Loucy (cell line): Measurements from ENCODE around the gene IL1A.

Experiments
- H2AFZ ChIP-seq: fragments of 200-600 bp; sonication (generic); 2 replicates; pipeline ENCODE4 v1.6.0; 2016; ENCODE audit warnings: antibody characterized with exemption, mild to moderate bottlenecking, low read length, moderate library complexity
- H3F3A ChIP-seq: fragments of 200-600 bp; 2 replicates; pipeline ENCODE4 v1.6.0; 2016; ENCODE audit warnings: antibody characterized with exemption, low read depth, mild to moderate bottlenecking
- H3K27me3 ChIP-seq: fragments of 200-600 bp; sonication (generic); 2 replicates; pipeline ENCODE4 v1.6.1; 2014; ENCODE audit warnings: low read length, mild to moderate bottlenecking; ENCODE audit not compliant: insufficient read depth, poor library complexity, severe bottlenecking
- H3K36me3 ChIP-seq: fragments of 200-600 bp; sonication (generic); 2 replicates; pipeline ENCODE4 v1.6.1; 2016; ENCODE audit warnings: low read length; ENCODE audit not compliant: insufficient read depth
- H3K4me1 ChIP-seq: fragments of 200-600 bp; sonication (generic); 2 replicates; pipeline ENCODE4 v1.5.1; 2014; ENCODE audit warnings: low read length, mild to moderate bottlenecking; ENCODE audit not compliant: insufficient read depth, poor library complexity, severe bottlenecking
- H3K4me2 ChIP-seq: fragments of 200-600 bp; sonication (generic); 2 replicates; pipeline ENCODE4 v1.6.0; 2014; ENCODE audit warnings: antibody characterized with exemption, low read length, low read depth, mild to moderate bottlenecking; ENCODE audit not compliant: poor library complexity, severe bottlenecking
- H3K4me3 ChIP-seq: fragments of 200-600 bp; sonication (generic); 2 replicates; pipeline ENCODE4 v1.5.1; 2014; ENCODE audit warnings: low read length, mild to moderate bottlenecking, mixed read lengths; ENCODE audit not compliant: poor library complexity, severe bottlenecking
- H3K79me2 ChIP-seq: fragments of 200-600 bp; sonication (generic); 2 replicates; pipeline ENCODE4 v1.6.1; 2014; ENCODE audit warnings: low read length; ENCODE audit not compliant: insufficient read depth
- H3K9ac ChIP-seq: fragments of 200-600 bp; sonication (generic); 2 replicates; pipeline ENCODE4 v1.6.0; 2014; ENCODE audit warnings: mild to moderate bottlenecking, low read depth, low read length, moderate library complexity; ENCODE audit not compliant: poor library complexity, severe bottlenecking
- H3K9me2 ChIP-seq: fragments of 200-600 bp; sonication (generic); replicated peaks from 2 replicates; pipeline ENCODE4 v1.6.1; 2016; ENCODE audit warnings: low read depth, low read length, mixed read lengths
- H3K9me3 ChIP-seq: fragments of 200-600 bp; sonication (generic); 2 replicates; pipeline ENCODE4 v1.6.1; 2014; ENCODE audit warnings: mild to moderate bottlenecking, antibody characterized with exemption, low read length, low read depth; ENCODE audit not compliant: insufficient read depth
- H4K20me1 ChIP-seq: fragments of 200-600 bp; sonication (generic); 2 replicates; pipeline ENCODE4 v1.6.0; 2014; ENCODE audit warnings: antibody characterized with exemption, low read length, mild to moderate bottlenecking; ENCODE audit not compliant: insufficient read depth, poor library complexity, severe bottlenecking
- CTCF ChIP-seq: fragments of 200-600 bp; sonication (generic); conservative IDR thresholded peaks from 2 replicates; pipeline ENCODE4 v1.5.1; 2014; ENCODE audit warnings: mild to moderate bottlenecking, antibody characterized with exemption, low read length
- EZH2phosphoT487 ChIP-seq: fragments of 200-600 bp; IDR thresholded peaks from 2 replicates; pipeline ENCODE4 v1.6.1; 2018; ENCODE audit warnings: antibody characterized with exemption, mild to moderate bottlenecking, moderate library complexity, borderline replicate concordance

The IL1A gene

GRCh38 chr2:112758711-112759110 lies 25.6 kb downstream of the IL1A start:
- peak overlapping the region; percentile 90 for H3K4me3 ChIP-seq
- H3K4me2 ChIP-seq: peak overlapping the region; percentile 94
- H3K9me3 ChIP-seq: no peaks in the 10 kb centered on the region
- H3K9ac ChIP-seq: peak overlapping the region; percentile 31
- H4K20me1 ChIP-seq: peaks cover 35% of the 10 kb centered on the region
- no peaks in the 10 kb centered on the region for H3F3A ChIP-seq
- no peaks in the 10 kb centered on the region for H3K27me3 ChIP-seq
- H3K4me1 ChIP-seq: peaks cover 76% of the 10 kb centered on the region
- H2AFZ ChIP-seq: no peak overlapping the region
- no peaks in the 10 kb centered on the region for H3K9me2 ChIP-seq
- peaks cover 65% of the 10 kb centered on the region for H3K36me3 ChIP-seq
- peaks cover 93% of the 10 kb centered on the region for H3K79me2 ChIP-seq
- TF ChIP-seq EZH2phosphoT487 (no peak), CTCF (no peak)

GRCh38 chr2:112757265-112757664 lies 27.0 kb downstream of the IL1A start:
- Histone ChIP-seq H2AFZ (no peak overlapping the region), H3K9ac (no peak overlapping the region), H3K9me3 (no peaks in the 10 kb centered on the region), H3K36me3 (peaks cover 77% of the 10 kb centered on the region), H3K4me2 (peak overlapping the region; percentile 94), H3K4me3 (peak overlapping the region; percentile 20), H4K20me1 (peaks cover 27% of the 10 kb centered on the region), H3K4me1 (peaks cover 62% of the 10 kb centered on the region), H3K79me2 (peaks cover 91% of the 10 kb centered on the region), H3F3A (no peaks in the 10 kb centered on the region), H3K27me3 (no peaks in the 10 kb centered on the region), H3K9me2 (no peaks in the 10 kb centered on the region)
- no peak for TF ChIP-seq EZH2phosphoT487
- TF ChIP-seq CTCF: no peak

- peaks cover 19% of the 10 kb centered on the region for H4K20me1 ChIP-seq
- H3K9me3 ChIP-seq: no peaks in the 10 kb centered on the region
- no peaks in the 10 kb centered on the region for H3K9me2 ChIP-seq
- H3K4me1 ChIP-seq: peaks cover 53% of the 10 kb centered on the region
- no peak for TF ChIP-seq EZH2phosphoT487
- no peak for TF ChIP-seq CTCF
- no peak overlapping the region for H2AFZ ChIP-seq
- no peaks in the 10 kb centered on the region for H3F3A ChIP-seq
- no peak overlapping the region for H3K4me2 ChIP-seq
- H3K4me3 ChIP-seq: no peak overlapping the region
- no peaks in the 10 kb centered on the region for H3K27me3 ChIP-seq
- H3K36me3 ChIP-seq: peaks cover 87% of the 10 kb centered on the region
- H3K79me2 ChIP-seq: peaks cover 80% of the 10 kb centered on the region
- H3K9ac ChIP-seq: no peak overlapping the region
Observed at GRCh38 chr2:112756207-112756606, 28.1 kb downstream of the IL1A start.
